Stimulated activated CD4-positive, alpha-beta T cell treated with anti-CD3 and anti-CD28 coated beads, Interleukin-15, amount 100 ng/mL, for 48 hours (primary cell): ENCODE data around the gene HS6ST3.
"Not testable (repeated sequence)": the region's sequence is repeated elsewhere in the genome, so short reads cannot be mapped to it uniquely, and the experiment has no call there.

ENCODE experiments used
- DNase-seq, 2 donors: peaks; one replicate each; pipeline ENCODE4 v3.0.0-alpha.2; 2020; ENCODE audit warnings: low read depth in 2 of 2

HS6ST3 gene

GRCh38 chr13:96089749-96090239, at the start of gene HS6ST3:
Gene HS6ST3 (plus strand): TSS chr13:96090107.
- no peak for DNase-seq

DNA sequence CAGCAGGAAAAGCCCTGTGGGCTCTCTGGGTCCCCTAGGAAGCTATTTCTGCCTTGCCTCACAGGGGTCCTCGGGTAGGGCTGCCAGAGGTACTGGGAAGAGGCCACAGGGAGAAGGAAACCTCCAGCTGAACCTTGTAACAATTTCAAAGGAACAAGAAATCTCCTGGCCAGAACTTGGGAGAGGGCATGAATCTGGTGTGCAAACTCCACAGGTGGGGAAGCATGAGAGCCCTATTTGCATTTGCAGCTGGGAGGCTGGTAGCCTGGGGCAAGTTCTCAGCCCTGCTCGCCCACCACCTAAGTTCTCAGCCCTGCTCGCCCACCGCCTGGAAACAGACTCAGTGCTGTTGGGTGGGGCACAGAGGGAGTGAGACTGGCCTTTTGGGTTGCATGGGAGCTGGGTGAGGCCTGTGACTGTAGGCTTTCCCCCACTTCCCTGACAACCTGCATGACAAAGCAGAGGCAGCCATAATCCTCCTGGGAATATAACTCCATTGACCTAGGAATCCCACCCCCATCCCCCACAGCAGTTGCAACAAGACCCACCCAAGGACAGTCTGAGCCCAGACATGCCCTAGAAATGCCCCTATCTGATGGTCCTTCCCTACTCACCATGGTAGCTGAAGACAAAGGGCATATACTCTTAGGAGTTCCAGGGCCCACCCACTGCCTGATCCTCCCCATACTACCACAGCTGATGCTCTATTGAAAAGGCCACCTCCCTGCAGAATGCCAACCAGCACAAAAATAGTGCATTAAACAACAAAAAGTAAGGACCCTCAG, 48.4 kb upstream of the HS6ST3 start:
- DNase-seq: no peak

DNA sequence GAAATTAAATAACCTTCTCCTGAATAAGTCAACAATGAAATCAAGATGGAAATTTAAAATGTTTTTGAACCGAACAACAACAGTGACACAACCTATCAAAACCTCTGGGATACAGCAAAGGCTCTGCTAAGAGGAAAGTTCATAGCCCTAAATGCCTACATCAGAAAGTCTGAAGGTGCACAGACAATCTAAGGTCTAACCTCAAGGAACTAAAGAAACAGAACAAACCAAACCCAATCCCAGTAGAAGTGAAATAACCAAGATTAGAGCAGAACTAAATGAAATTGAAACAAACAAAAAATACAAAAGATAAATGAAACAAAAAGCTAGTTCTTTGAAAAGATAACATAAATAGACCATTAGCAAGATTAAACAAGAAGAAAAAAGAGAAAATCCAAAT, 45.7 kb upstream of the HS6ST3 start:
- DNase-seq: no peak

DNA sequence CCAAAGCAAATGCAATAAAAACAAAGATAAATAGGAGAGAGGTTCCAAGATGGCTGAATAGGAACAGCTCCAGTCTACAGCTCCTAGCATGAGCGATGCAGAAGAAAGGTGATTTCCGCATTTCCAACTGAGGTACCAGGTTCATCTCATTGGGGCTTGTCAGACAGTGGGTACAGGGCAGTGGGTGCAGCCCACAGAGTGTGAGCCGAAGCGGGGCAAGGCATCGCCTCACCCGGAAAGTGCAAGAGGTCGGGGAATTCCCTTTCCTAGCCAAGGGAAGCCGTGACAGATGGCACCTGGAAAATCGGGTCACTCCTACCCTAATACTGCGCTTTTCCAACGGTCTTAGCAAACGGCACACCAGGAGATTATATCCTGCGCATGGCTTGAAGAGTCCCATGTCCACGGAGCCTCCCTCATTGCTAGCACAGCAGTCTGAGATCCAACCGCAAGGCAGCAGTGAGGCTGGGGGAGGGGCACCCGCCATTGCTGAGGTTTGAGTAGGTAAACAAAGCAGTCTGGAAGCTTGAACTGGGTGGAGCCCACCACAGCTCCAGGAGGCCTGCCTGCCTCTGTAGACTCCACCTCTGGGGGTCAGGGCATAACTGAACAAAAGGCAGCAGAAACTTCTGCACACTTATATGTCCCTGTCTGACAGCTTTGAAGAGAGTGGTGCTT, 43.3 kb upstream of the HS6ST3 start:
- DNase-seq: not testable (repeated sequence)

- DNase-seq: not testable (repeated sequence)
These were observed 39.0 kb upstream of the HS6ST3 start for GRCh38 chr13:96050955-96051354.

DNA sequence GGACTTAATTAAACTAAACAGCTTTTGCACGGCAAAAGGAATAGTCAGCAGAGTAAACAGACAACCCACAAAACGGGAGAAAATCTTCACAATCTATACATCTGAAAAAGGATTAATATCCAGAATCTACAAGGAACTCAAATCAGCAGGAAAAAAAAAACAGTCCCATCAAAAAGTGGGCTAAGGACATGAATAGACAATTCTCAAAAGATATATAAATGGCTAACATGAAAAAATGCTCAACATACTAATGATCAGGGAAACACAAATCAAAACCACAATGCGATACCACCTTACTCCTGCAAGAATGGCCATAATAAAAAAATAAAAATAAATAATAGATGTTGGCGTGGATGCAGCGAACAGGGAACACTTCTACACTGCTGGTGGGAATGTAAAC, 38.4 kb upstream of the HS6ST3 start:
- DNase-seq: not testable (repeated sequence)

GRCh38 chr13:96051946-96052345, 38.0 kb upstream of the HS6ST3 start:
- not testable (repeated sequence) for DNase-seq

GRCh38 chr13:96052656-96053002, 37.3 kb upstream of the HS6ST3 start:
- DNase-seq: no peak

GRCh38 chr13:96053003-96053703, 36.8 kb upstream of the HS6ST3 start, which contains the start of gene UGGT2:
Gene UGGT2 (minus strand): TSS chr13:96053401. CDS start chr13:96053312, 89 bp downstream.
- DNase-seq: peak in 1 of 2 donors; percentile 1

DNA sequence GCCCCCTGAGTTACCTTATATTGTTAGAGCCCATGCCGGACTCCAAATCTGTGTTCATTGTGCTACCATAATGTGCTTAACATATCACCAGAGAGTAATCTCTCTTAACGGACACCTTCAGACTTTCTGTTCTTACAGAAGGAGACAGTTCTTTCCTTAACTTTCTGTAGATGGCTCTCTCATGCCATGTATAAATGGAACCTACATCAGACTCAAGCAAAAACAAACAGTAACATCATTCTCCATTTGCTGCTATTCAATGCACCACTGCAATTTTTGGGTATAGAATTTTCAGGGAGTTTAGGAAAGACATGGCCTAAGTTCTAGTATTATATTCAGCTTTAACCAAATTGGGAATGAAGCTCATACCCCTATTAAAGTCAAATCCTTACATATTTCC, 24.1 kb upstream of the HS6ST3 start:
- DNase-seq: no peak

- no peak for DNase-seq
These were observed 21.2 kb upstream of the HS6ST3 start for GRCh38 chr13:96068729-96069128.

- no peak for DNase-seq
These were observed 18.4 kb upstream of the HS6ST3 start for GRCh38 chr13:96071504-96071903.

DNA sequence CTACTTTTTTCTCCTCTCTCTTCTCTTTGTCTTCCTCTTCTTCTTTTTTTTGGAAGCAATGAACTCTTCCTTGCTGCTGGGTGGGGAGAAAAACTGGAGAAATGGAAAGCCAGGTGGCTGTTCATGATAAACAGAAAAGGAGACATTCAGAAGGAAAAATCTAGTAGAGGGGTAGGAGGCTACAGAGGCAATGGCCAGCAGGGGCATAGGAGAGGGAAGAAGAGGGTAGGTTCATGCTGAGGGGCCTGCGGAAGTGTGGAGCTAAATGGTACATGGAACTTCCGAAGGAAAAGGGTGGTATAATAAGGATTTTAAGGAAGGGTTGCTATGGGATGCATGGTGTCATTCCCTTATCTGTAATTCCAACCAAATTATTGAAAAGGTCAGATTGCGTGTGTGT, 17.5 kb upstream of the HS6ST3 start:
- no peak for DNase-seq

DNA sequence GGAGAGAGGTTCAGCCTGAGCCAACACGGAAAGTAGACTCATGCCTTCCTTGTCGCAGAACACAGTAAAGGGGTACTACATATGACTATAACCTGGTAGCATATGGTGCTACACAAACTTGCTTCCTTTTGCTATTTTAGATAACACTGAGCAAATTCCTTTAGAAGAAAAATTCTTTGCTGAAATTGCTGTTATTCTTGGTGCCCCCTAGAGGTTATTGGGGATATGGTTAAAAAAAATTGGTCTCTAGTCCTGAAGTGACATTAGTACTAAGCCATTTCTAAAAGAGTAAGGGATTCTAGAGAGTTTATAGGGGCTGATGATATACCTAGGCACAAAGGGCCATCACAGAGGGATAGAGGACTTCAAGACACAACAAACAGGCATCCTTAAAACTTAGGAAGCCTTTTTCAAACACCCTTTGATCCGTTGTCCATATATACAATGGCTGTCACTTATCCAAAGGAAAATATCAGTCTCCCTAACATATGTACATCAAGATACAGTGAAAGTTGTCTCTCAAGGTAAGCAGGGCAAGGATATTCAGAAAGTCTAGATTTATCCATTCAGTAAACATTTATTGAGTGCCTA, 13.9 kb upstream of the HS6ST3 start:
- no peak for DNase-seq

DNA sequence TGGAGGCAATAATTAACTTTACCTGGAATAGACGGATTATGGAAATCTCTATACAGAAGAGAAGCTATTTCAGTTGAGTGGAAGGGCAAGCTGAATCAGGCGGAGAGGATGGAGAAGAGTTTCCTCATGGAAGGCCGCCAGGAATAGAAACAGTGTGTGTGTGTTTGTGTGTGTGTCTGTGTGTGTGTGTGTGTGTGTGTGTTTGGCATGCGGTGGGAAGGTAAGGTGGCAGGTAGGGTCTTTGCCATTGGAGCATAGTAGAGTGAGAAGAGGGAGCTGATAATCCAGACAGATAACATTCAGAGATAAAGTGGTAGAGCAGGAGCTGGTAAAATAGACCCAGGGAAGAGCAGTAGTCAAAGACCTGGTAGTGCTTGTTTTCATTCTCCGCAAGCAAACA, 9.2 kb upstream of the HS6ST3 start:
- DNase-seq: no peak

DNA sequence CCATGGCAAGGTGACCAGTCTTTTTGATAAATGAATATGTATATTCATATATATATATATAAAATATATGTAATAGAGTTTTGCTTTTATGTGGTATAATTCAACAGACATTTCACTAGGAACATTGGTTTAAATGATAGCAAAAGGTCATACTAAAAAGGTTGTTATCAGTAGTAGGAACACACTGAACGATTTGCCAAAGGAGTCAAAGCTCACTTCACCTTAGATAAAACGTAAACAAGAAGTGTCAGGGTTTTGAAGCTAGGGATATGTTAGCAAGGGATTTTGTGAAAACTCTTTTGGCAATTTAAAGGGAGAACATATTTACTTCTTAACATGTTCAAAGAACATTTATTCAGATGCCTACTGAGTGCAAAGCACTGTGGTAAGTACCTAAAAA, 8.0 kb upstream of the HS6ST3 start:
- no peak for DNase-seq

DNA sequence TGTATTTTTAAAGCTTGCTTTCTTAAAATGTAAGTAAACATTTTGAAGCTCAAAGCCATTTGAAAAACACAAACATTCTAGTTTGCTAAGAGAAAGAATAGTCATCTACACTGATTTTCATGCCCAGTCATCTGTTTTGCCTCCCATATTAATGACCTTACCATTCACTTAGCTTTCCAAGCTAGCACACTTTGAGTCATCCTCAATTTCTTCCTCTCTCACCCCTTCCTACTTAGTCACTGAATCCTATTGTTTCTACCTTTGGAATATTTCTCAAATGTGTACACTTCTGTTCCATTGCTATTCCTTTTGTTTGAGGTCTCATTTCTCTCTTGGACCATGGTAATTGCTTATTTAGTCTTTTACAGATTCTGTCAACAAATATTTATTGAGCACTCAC, 7.3 kb upstream of the HS6ST3 start:
- DNase-seq: no peak

GRCh38 chr13:96086736-96087135, 3.2 kb upstream of the HS6ST3 start:
- no peak for DNase-seq

DNA sequence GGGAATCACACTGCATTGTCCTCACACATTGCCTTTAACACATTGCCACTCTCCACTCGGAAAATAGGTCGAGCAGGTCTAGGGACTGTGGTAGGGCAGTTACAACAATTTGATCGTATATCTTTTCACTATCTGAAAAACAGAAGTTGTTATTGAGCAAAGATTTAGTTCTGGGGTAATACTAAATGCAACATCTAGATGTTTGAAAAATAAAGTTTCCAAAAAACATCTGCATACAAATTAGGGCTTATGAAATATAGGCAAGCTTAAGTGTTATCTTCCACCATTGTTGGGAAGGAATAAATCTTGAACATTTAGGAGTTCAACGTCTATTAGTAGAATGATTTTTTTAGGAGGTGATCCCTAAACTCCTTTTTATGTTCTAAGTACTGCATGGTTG, 768 bp upstream of the HS6ST3 start:
- DNase-seq: no peak

DNA sequence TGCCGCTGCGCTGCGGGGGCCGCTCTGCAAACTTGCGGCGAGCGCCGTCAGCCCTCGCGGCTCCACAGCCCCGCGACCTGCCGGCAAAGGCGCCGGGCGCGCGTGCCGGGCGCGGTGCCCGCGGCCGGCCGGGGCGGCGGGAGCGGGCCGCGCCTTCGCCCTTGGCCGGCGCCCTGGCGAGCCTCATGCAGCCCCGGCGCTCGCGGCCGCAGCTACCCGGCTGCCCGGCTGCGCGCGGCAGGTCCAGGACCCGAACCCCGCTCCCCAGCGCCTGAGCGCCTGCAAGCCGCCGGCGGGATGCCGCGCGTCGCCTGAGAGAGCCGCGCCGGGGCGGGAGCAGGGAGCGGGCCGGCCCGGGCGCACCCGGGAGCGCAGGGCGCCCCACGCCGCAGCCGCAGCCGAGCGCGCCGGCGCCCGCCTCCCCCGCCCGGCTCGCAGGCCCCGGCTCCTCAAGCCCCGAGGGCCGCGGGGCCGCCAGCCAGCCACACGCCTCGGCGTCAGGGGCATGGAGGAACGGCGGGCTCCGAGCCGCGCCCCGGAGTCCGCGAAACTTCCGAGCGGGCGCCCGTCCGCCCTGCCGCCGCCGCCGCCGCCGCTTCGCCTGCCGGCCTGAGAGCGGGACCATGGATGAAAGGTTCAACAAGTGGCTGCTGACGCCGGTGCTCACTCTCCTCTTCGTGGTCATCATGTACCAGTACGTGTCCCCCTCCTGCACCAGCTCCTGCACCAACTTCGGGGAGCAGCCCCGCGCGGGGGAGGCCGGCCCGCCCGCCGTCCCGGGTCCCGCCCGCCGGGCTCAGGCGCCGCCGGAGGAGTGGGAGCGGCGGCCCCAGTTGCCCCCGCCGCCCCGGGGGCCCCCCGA, 564 bp downstream of the HS6ST3 start:
- DNase-seq: no peak
